Smooth muscle cell (in vitro differentiated cells): ENCODE data around the gene MRTFB. TPM values are rescaled to one million over a fixed set of nuclear protein-coding genes. Genes with fewer than 3 reads are reported as not detected.

Experiments used
- DNase-seq: peaks from one replicate; lab custom pipeline; 2025; ENCODE audit not compliant: unreplicated experiment; lab: John Stamatoyannopoulos, UW
- H2AFZ ChIP-seq: fragments of 200-600 bp; sonication (generic); 2 replicates; pipeline ENCODE4 v1.6.0; 2016; ENCODE audit warnings: antibody characterized with exemption, low read depth, mild to moderate bottlenecking
- H3F3A ChIP-seq: fragments of 200-600 bp; sonication (generic); 2 replicates; pipeline ENCODE4 v1.6.0; 2017; ENCODE audit warnings: antibody characterized with exemption, low read depth
- H3K27ac ChIP-seq: fragments of 200-600 bp; sonication (generic); 2 replicates; pipeline ENCODE4 v1.5.1; 2016; ENCODE audit warnings: low read depth, mild to moderate bottlenecking
- H3K27me3 ChIP-seq: fragments of 200-600 bp; sonication (generic); 2 replicates; pipeline ENCODE4 v1.6.1; 2016; ENCODE audit warnings: low read depth, mild to moderate bottlenecking
- H3K36me3 ChIP-seq: fragments of 200-600 bp; sonication (generic); 2 replicates; pipeline ENCODE4 v1.5.1; 2016; ENCODE audit warnings: low read depth
- H3K4me1 ChIP-seq: fragments of 200-600 bp; sonication (generic); 2 replicates; pipeline ENCODE4 v1.5.1; 2016; ENCODE audit warnings: low read depth
- H3K4me2 ChIP-seq: fragments of 200-600 bp; sonication (generic); 2 replicates; pipeline ENCODE4 v1.6.0; 2016; ENCODE audit warnings: mild to moderate bottlenecking
- H3K4me3 ChIP-seq: fragments of 200-600 bp; sonication (generic); 2 replicates; pipeline ENCODE4 v1.5.1; 2016; ENCODE audit warnings: mild to moderate bottlenecking
- H3K79me2 ChIP-seq: fragments of 200-600 bp; sonication (generic); 2 replicates; pipeline ENCODE4 v1.6.0; 2016; ENCODE audit warnings: low read depth, mild to moderate bottlenecking
- H3K9ac ChIP-seq: fragments of 200-600 bp; sonication (generic); 2 replicates; pipeline ENCODE4 v1.6.0; 2016; ENCODE audit warnings: low read depth
- H3K9me3 ChIP-seq: fragments of 200-600 bp; sonication (generic); replicated peaks from 2 replicates; pipeline ENCODE4 v1.5.1; 2016; ENCODE audit warnings: low read depth
- H4K20me1 ChIP-seq: fragments of 200-600 bp; sonication (generic); 2 replicates; pipeline ENCODE4 v1.6.0; 2016; ENCODE audit warnings: low read depth
- WGBS: methylation state at CpG from one replicate; pipeline ENCODE4 v1.1.7; 2016; ENCODE audit warnings: low lambda C conversion rate; 5-methylcytosine and 5-hydroxymethylcytosine counted together
- polyA plus RNA-seq: library from polyadenylated mRNA; unstranded; fragments of >200 nt; fragmentation: Nextera tagmentation; extraction: Ambion mirVana; gene quantifications from 2 replicates; pipeline ENCODE4 v1.2.1, GENCODE V29; 2016
- total RNA-seq: library from RNA; depleted of rRNA; stranded (reverse); fragments of >200 nt; gene quantifications from 2 replicates; pipeline ENCODE4 v1.2.3, GENCODE V29; 2014
- TF ChIP-seq, protein P1 (sequence below): fragments of 200-600 bp; sonication (generic); IDR thresholded peaks from 2 replicates; pipeline ENCODE4 v1.5.1; 2017; ENCODE audit warnings: borderline replicate concordance, mild to moderate bottlenecking, antibody characterized with exemption; ENCODE audit not compliant: insufficient read depth, poor library complexity, severe bottlenecking

Gene MRTFB
- total and polyA plus RNA-seq, 2 experiments from 2014 or later, result 6.8 to 22.6 TPM

DNA sequence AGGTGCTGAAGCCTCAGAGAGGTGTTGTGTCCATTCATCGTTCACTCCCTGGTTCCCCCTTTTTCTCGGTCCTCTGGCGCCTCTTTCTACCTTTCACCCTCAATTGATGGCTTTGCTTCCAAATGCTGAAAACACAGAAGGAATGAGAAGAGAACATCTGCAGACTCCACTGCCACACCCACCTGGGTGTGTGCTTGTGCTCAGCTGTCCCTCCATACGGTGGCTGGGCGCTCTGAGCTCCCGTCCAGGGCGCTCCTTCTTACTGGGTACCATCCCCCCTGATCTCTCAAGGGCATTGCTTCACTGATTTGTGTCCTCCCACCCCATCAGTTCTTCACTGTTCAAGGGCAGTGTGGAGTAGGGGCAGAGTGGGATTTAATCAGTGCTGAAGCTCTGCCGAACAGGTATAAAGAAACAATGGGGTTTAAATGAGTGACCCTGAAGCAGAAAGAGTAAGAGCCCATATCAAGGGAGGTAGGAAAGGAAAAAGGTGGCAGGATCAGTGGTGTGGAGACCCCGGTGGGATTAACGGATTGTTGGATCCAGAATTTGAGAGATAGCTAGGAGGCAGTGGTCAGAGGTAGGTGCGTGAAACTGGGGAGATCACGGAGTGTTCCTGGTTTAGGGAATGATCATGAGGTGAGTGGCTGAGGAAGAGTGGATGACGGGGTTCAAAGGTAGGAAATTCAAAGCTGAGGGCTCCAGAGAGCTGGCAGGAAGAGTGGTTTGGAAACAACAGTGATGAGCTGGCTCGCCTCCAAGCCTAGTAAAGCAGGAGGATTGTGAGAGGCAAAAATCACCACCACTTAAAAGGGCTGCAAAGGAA, 40.8 kb downstream of the MRTFB start:
- H2AFZ ChIP-seq, result no peak overlapping the region
- H4K20me1 ChIP-seq, result peaks cover 100% of the 10 kb centered on the region
- H3K79me2 ChIP-seq, result peaks cover 46% of the 10 kb centered on the region
- H3F3A ChIP-seq, result peaks cover 10% of the 10 kb centered on the region
- H3K36me3 ChIP-seq, result no peaks in the 10 kb centered on the region
- H3K27ac ChIP-seq, result no peak overlapping the region
- H3K9ac ChIP-seq, result no peak overlapping the region
- H3K27me3 ChIP-seq, result no peaks in the 10 kb centered on the region
- H3K9me3 ChIP-seq, result no peaks in the 10 kb centered on the region
- TF ChIP-seq, protein P1, sequence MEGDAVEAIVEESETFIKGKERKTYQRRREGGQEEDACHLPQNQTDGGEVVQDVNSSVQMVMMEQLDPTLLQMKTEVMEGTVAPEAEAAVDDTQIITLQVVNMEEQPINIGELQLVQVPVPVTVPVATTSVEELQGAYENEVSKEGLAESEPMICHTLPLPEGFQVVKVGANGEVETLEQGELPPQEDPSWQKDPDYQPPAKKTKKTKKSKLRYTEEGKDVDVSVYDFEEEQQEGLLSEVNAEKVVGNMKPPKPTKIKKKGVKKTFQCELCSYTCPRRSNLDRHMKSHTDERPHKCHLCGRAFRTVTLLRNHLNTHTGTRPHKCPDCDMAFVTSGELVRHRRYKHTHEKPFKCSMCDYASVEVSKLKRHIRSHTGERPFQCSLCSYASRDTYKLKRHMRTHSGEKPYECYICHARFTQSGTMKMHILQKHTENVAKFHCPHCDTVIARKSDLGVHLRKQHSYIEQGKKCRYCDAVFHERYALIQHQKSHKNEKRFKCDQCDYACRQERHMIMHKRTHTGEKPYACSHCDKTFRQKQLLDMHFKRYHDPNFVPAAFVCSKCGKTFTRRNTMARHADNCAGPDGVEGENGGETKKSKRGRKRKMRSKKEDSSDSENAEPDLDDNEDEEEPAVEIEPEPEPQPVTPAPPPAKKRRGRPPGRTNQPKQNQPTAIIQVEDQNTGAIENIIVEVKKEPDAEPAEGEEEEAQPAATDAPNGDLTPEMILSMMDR, result no peak
- no peak overlapping the region for H3K4me3 ChIP-seq
- 97% methylated on average over 14 of the region's 14 CpGs for WGBS
- DNase-seq, result no peak
- H3K4me2 ChIP-seq, result no peak overlapping the region
- H3K4me1 ChIP-seq, result peaks cover 16% of the 10 kb centered on the region

DNA sequence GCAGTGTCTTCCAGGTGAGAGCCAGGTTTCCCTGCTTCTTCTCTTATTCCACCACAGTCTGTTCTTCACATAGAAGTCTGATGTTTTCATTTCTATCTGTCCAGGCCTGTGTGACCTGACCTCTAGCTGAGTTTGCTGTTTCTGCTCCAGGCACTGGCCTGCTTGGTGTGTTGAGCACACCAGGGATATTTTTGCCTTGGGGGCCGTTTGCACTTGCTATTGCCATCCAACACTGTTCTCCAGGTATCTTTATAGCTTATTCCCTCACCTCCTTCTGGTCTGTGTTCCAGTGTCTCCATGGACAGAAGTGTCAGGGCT, 41.4 kb downstream of the MRTFB start:
- Histone ChIP-seq H3K36me3 (no peaks in the 10 kb centered on the region), H3K4me1 (peaks cover 16% of the 10 kb centered on the region), H3K9me3 (no peaks in the 10 kb centered on the region), H3K9ac (no peak overlapping the region), H4K20me1 (peaks cover 99% of the 10 kb centered on the region), H3K79me2 (peaks cover 41% of the 10 kb centered on the region), H3K4me3 (no peak overlapping the region), H2AFZ (no peak overlapping the region), H3K27me3 (no peaks in the 10 kb centered on the region), H3K27ac (no peak overlapping the region), H3K4me2 (no peak overlapping the region), H3F3A (peaks cover 10% of the 10 kb centered on the region)
- WGBS, result 87% methylated on average over 1 of the region's 1 CpG
- no peak for DNase-seq
- TF ChIP-seq, protein P1, result no peak

DNA sequence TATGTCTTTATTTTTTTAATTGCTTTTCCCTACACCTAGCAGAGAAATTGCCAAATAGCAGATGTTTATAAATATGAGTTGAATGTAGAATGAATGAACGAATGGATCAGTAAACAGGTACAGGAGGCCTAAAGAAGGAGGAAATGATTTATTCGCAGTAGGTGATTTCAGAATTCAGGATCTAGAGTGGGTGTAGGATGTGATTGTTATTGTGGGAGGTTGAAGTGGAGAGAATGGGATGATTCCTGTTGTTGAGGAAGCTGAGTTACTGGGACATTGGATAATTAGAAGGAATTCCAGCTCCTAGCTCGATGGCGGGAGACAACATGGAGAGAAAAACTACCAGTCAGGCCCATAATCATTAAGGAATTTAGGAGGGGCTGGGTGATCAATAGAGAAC, 42.2 kb downstream of the MRTFB start:
- Histone ChIP-seq H3K9ac (no peak overlapping the region), H3F3A (peaks cover 10% of the 10 kb centered on the region), H3K79me2 (peaks cover 34% of the 10 kb centered on the region), H3K27me3 (no peaks in the 10 kb centered on the region), H3K36me3 (no peaks in the 10 kb centered on the region), H3K4me1 (peaks cover 16% of the 10 kb centered on the region), H4K20me1 (peaks cover 94% of the 10 kb centered on the region), H3K9me3 (no peaks in the 10 kb centered on the region), H2AFZ (no peak overlapping the region), H3K4me2 (no peak overlapping the region), H3K27ac (no peak overlapping the region), H3K4me3 (no peak overlapping the region)
- TF ChIP-seq, protein P1, result no peak
- no peak for DNase-seq
- WGBS, result 95% methylated on average over 4 of the region's 4 CpGs

DNA sequence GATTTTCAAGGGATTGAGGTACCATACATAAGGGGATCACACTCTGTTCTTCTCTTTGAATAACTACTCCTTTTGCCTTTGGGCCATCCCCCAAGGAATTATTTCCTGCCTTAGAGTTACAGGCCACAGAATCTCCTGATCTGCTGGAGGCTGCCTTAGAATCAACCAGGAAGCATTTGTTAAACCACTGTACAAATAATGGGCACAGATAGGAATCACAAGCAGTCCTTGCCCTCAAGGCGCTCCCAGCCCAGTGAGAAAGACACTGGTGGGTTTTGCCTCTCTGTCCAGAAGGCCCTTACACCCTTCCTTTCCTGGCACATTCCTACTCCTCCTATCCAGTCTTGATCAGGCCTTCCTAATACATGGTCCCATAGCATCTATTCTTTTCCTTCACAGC, 45.9 kb downstream of the MRTFB start:
- Histone ChIP-seq H3K4me1 (no peaks in the 10 kb centered on the region), H4K20me1 (peaks cover 72% of the 10 kb centered on the region), H3K27ac (no peak overlapping the region), H3F3A (peaks cover 10% of the 10 kb centered on the region), H3K9ac (no peak overlapping the region), H3K27me3 (no peaks in the 10 kb centered on the region), H2AFZ (no peak overlapping the region), H3K79me2 (peaks cover 38% of the 10 kb centered on the region), H3K4me3 (no peak overlapping the region), H3K9me3 (no peaks in the 10 kb centered on the region), H3K36me3 (no peaks in the 10 kb centered on the region), H3K4me2 (no peak overlapping the region)
- 93% methylated on average over 1 of the region's 1 CpG for WGBS
- TF ChIP-seq, protein P1, result no peak
- no peak for DNase-seq
